Measurements from ENCODE around the gene TMEM234.

Gene TMEM234

DNA sequence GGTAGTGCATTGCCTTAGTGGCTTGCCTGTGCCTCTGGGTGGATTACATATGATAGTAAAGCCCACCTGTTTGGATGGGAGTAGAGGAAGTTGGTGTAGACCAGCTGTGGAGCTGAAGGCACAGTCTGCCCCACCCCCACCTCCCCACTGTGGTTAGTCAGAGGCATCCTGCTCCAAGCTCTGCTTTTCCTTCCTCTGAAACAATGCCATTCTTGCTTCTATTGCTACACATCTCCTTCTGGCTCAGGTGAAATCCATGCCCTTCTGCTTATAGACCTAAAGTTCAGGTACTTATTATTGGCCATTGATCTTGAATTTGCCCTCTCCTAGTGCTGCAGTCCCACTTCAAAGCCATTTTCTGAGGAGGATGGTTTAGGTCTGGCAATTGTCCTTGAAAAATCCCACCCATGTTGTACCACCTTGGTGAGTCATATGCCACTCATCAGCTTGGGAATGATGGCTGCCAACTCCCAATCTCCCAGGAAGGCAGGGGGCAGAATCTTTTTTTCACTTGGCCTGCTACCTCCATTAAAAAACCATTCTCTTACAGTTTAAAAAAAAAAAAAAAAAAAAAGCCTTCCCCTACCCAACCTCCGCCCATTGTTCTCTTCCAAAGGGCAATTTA is 49.4 kb downstream of the TMEM234 start:
- DNase-seq (ENCODE audit: low read depth), result no peak

DNA sequence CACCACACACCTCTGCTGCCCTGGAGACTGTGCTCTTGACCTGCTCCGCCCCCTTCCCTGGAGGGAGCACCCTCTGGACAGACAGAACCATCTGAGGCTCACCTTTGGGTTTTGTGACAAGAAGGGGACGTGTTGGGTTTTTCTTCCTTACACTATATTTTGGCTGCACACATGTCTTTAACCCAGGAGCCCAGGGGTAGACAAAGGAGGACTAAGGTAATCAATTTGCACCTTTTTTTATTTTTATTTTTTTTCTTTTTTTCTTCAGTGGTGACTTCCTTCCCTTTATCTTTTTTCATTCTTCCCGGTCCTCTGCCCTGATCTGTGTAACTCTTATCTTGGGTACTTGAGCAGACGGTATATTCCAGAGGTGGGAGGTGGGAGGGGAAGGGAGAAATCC is 51.2 kb downstream of the TMEM234 start:
- no peak for DNase-seq (ENCODE audit: low read depth)
